GM12878 (cell line): ENCODE results near the gene WDR48. TPM values are rescaled to one million over a fixed set of nuclear protein-coding genes. Genes with fewer than 3 reads are reported as not detected.

Experiments
- ATAC-seq: fragments of 200-7000 bp; cut with Tn5 transposase; 3 replicates; pipeline ENCODE4 v1.9.1; 2020; ENCODE audit warnings: mild to moderate bottlenecking, moderate library complexity
- BruUV-seq: library from RNA; stranded (reverse); fragments of 400-500 nt; replicated peaks from 2 replicates; lab custom pipeline; 2021; lab: Mats Ljungman, UMichigan
- CTCF ChIA-PET: fragments of 300-600 bp; sonication (Branson Sonifier 250); formaldehyde crosslinking; extraction: SDS; loops from one replicate; lab custom pipeline; 2021; ENCODE audit warnings: inconsistent platforms; lab: Yijun Ruan, JAX
- POLR2A ChIA-PET: fragments of 350-600 bp; formaldehyde crosslinking; extraction: SDS; loops from one replicate; lab custom pipeline; 2021; ENCODE audit warnings: inconsistent platforms; lab: Charles Lee
- RAD21 ChIA-PET: fragments of 300-600 bp; sonication (Branson Sonifier 250); formaldehyde crosslinking; loops from one replicate; lab custom pipeline; 2023; ENCODE audit warnings: antibody characterized with exemption; ENCODE audit not compliant: unreplicated experiment; lab: Charles Lee
- SMC1A ChIA-PET: fragments of 300-600 bp; sonication (Branson Sonifier 250); formaldehyde crosslinking; loops from one replicate; lab custom pipeline; 2023; ENCODE audit not compliant: unreplicated experiment, uncharacterized antibody; lab: Charles Lee
- DNase-seq: peaks from one replicate; pipeline ENCODE4 v3.0.0-alpha.2; 2011; ENCODE audit warnings: low read depth, low spot score
- FAIRE-seq: peaks from 3 replicates; lab custom pipeline; 2011; peaks lifted over from hg19 to GRCh38; lab: Jason Lieb, UNC
- H2AFZ ChIP-seq: 2 replicates; pipeline ENCODE4 v1.6.0; 2011; ENCODE audit warnings: low read depth, low read length, control low read depth; ENCODE audit not compliant: control insufficient read depth
- H3K27ac ChIP-seq: 2 replicates; pipeline ENCODE4 v1.5.1; 2011; ENCODE audit warnings: control low read depth; ENCODE audit not compliant: control insufficient read depth, insufficient read depth
- H3K27me3 ChIP-seq, 2 experiments: replicated peaks in 1 of 2; 2 replicates each; pipeline versions ENCODE4 v1.6.0 to v1.6.1; 2011; ENCODE audit warnings: low read length in 1 of 2; ENCODE audit not compliant: control insufficient read depth in 2 of 2, insufficient read depth in 2 of 2
- H3K36me3 ChIP-seq, 2 experiments: 2 replicates each; pipeline ENCODE4 v1.5.1; 2011; ENCODE audit warnings: low read length in 1 of 2; ENCODE audit not compliant: control insufficient read depth in 2 of 2, insufficient read depth in 2 of 2
- H3K4me1 ChIP-seq: 2 replicates; pipeline ENCODE4 v1.6.1; 2011; ENCODE audit warnings: mild to moderate bottlenecking, low read length, moderate library complexity, mixed read lengths; ENCODE audit not compliant: control insufficient read depth, insufficient read depth
- H3K4me2 ChIP-seq: 2 replicates; pipeline ENCODE4 v1.6.0; 2011; ENCODE audit warnings: control low read depth; ENCODE audit not compliant: control insufficient read depth, insufficient read depth
- H3K4me3 ChIP-seq: fragments of 200-600 bp; sonication (generic); 2 replicates; pipeline ENCODE4 v1.5.1; 2016
- H3K79me2 ChIP-seq: 2 replicates; pipeline ENCODE4 v1.6.0; 2011; ENCODE audit warnings: low read length; ENCODE audit not compliant: control insufficient read depth, insufficient read depth
- H3K9ac ChIP-seq: 2 replicates; pipeline ENCODE4 v1.8.0; 2011; ENCODE audit warnings: low read length, control low read depth, mixed read lengths; ENCODE audit not compliant: control insufficient read depth, insufficient read depth
- H3K9me3 ChIP-seq: replicated peaks from 3 replicates; pipeline ENCODE4 v1.5.1; 2011; ENCODE audit warnings: mild to moderate bottlenecking, low read length; ENCODE audit not compliant: control insufficient read depth, insufficient read depth
- H4K20me1 ChIP-seq: 2 replicates; pipeline ENCODE4 v1.6.0; 2011; ENCODE audit not compliant: control insufficient read depth, insufficient read depth
- CUX1 ChIP-seq: IDR thresholded peaks from 2 replicates; pipeline ENCODE4 v1.6.1; 2012; ENCODE audit warnings: improper control_type of control experiment, low read depth, low read length; ENCODE audit not compliant: insufficient replicate concordance
- IKZF1 ChIP-seq: fragments of 450-650 bp; conservative IDR thresholded peaks from 2 replicates; pipeline ENCODE4 v1.6.1; 2017; ENCODE audit warnings: antibody characterized with exemption, mild to moderate bottlenecking
- SPI1 ChIP-seq: IDR thresholded peaks from 2 replicates; pipeline ENCODE4 v1.6.1; 2011; ENCODE audit warnings: low read depth, mild to moderate bottlenecking, low read length, moderate library complexity, borderline replicate concordance; ENCODE audit not compliant: insufficient read depth
- WGBS: methylation state at CpG from one replicate; pipeline ENCODE4 v1.1.6; 2016; ENCODE audit warnings: low lambda C conversion rate; ENCODE audit not compliant: insufficient replicate concordance, insufficient coverage; ENCODE audit errors: missing lambda C conversion rate; 5-methylcytosine and 5-hydroxymethylcytosine counted together
- in situ Hi-C: fragments of 300-500 bp; cut with MboI; formaldehyde crosslinking; loops from 9 replicates; pipeline ENCODE4 v1.14.3; 2018; ENCODE audit warnings: mixed read lengths
- intact Hi-C: fragments of 100-400 bp; cut with micrococcal nuclease; formaldehyde crosslinking; loops from one replicate; pipeline ENCODE4 v1.14.2; 2022; ENCODE audit not compliant: unreplicated experiment
- polyA plus RNA-seq, 11 experiments: library from polyadenylated mRNA; depleted of rRNA in 4 of 11; unstranded in 6 of 11; stranded (reverse) in 5 of 11; fragments of >200 nt; fragmentation: Nextera tagmentation in 4 of 11; fragmentation: Illumina TruSeq in 1 of 11; extraction: Ambion mirVana in 4 of 11; extraction: Trizol in 1 of 11; gene quantifications; 1 replicate in 1 of 11; 2 replicates in 10 of 11; pipeline versions ENCODE4 v1.2.1 to v1.2.3, GENCODE V29; 2011 to 2016; ENCODE audit warnings: inconsistent platforms in 2 of 11, missing spikeins in 2 of 11, low read depth in 1 of 11
- total RNA-seq, 4 experiments: library from RNA; depleted of rRNA in 3 of 4; stranded (reverse); fragments of >200 nt in 3 of 4; fragmentation: Illumina TruSeq in 1 of 4; extraction: Trizol in 1 of 4; gene quantifications; 2 replicates each; pipeline versions ENCODE4 v1.2.1 to v1.2.3, GENCODE V29; 2013 to 2021

Gene WDR48
- total and polyA plus RNA-seq, 10 of the 15 experiments (the other 5 are each of a cell fraction or from before 2014, with no cell fraction given), result 16.8 to 43.8 (median 29.0) TPM

GRCh38 chr3:39011191-39011736 lies 40.6 kb upstream of the WDR48 start:
- in situ Hi-C loops (no loop called here), intact Hi-C loops (no loop called here)
- no peaks in the 10 kb centered on the region for H3K9me3 ChIP-seq
- no peak overlapping the region for H2AFZ ChIP-seq
- TF ChIP-seq SPI1 (peak; percentile 21; the same call in 1 of the 2 replicates), CUX1 (no peak), IKZF1 (0 out of 2 replicates have a peak, but pooled peaks have one; percentile 26)
- ChIA-PET RAD21 (no interaction called here), POLR2A (interaction anchor here (1.7 kb wide), 1 partner anchor 9 kb away, joined by 6 read pairs; no protein-coding TSS in a partner anchor), CTCF (interaction anchor here (1.0 to 6.2 kb wide), 5 partner anchors 10 to 277 kb away, joined by 3 to 62 read pairs (median 13); no protein-coding TSS in a partner anchor), SMC1A (interaction anchor here (0.8 to 1.4 kb wide), 4 partner anchors 9 to 11 kb away, joined by 3 to 6 read pairs (median 4); no protein-coding TSS in a partner anchor)
- H3K4me1 ChIP-seq, result no peaks in the 10 kb centered on the region
- H3K27ac ChIP-seq, result no peak overlapping the region
- DNase-seq (no peak), ATAC-seq (no peak), FAIRE-seq (no peak)
- no peak overlapping the region for H3K9ac ChIP-seq
- 30% methylated on average over 2 of the region's 2 CpGs for WGBS
- no peaks in the 10 kb centered on the region for H3K27me3 ChIP-seq
- H3K36me3 ChIP-seq, result no peaks in the 10 kb centered on the region
- no peaks in the 10 kb centered on the region for H4K20me1 ChIP-seq
- H3K4me3 ChIP-seq, result no peak overlapping the region
- no peak overlapping the region for H3K4me2 ChIP-seq
- no peaks in the 10 kb centered on the region for H3K79me2 ChIP-seq
- no TSS peak for BruUV-seq
